ENCODE data around the gene SETMAR.
"Not testable (repeated sequence)": the region's sequence is repeated elsewhere in the genome, so short reads cannot be mapped to it uniquely, and the experiment has no call there.

SETMAR gene

GRCh38 chr3:4303187-4304123, at the start of gene SETMAR:
Gene SETMAR, plus strand, starts transcription at chr3:4303369. Its CDS starts 2 bp downstream, at chr3:4303371.
- DNase-seq, result peak; percentile 53

GRCh38 chr3:4261406-4261805, 41.8 kb upstream of the SETMAR start:
- no peak for DNase-seq

DNA sequence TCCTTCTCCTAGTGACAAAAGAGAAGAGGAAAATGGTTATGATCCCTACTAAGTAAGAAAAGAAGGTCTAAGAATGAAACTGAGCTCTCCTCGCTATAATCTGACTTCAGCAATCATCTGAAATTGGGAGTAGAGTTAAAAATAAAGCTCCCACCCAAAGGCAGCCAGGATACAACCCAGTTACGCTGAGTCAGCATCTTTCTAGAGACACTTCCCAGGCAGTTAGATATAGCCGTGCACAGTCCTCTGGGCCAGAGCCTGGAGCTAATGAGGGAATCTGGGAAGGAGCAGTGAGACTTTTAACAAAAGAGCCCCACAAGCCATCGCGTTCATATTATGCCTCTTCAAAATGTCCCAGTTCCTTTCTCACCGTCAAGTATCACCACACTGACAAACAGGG, 39.1 kb upstream of the SETMAR start:
- DNase-seq, result no peak

GRCh38 chr3:4270720-4271119, 32.4 kb upstream of the SETMAR start:
- DNase-seq, result no peak

DNA sequence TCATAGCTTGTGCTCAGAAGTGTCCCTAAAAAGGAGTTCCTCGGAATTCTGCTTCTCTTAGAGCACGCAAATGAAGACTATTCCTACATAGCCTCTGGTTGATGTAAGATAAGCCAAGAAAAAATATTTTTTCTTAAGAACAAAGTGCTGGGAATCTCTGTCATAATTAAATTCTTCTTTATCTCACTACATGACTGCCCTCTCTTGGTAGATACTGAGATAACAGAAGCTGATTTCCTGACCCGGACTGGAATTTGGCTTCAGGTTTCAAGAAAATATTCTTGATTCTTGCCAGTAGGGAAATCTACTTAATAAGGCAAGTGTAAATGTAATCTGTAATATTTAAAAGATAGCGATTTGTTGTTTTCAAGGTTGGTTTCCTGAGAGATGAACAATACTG, 31.3 kb upstream of the SETMAR start:
- DNase-seq, result no peak

DNA sequence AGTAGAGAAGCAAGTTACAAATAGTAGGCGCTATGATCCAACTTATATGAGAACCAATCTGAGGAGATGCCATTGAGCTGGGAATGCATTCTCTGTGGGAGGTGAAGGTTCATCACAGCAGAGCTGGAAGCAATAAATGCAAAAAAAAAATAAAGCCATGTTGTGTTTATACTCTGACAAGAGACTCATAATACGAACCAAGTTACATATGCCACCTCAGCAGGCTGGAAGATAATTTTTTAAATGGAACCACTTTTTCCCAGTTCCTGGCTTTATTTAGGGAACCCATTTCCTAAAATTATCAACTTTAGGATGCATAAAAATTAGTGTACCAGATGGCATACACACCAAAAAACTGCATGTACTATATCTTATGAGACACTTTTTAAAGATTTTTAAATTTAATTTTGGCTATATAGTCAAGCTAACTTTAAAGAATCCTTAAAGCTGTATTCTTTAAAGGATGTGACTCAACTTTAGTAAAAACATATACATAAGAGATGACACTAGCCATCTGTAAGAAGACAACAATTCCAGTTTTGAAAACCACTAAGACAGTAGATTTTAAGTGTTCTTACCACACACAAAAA, 23.6 kb upstream of the SETMAR start:
- DNase-seq, result no peak

GRCh38 chr3:4281991-4282390, 21.2 kb upstream of the SETMAR start:
- DNase-seq, result no peak

GRCh38 chr3:4284865-4285264, 18.3 kb upstream of the SETMAR start:
- DNase-seq, result no peak

GRCh38 chr3:4289044-4289443, 14.1 kb upstream of the SETMAR start:
- no peak for DNase-seq

GRCh38 chr3:4290272-4290893, 12.8 kb upstream of the SETMAR start:
- no peak for DNase-seq

DNA sequence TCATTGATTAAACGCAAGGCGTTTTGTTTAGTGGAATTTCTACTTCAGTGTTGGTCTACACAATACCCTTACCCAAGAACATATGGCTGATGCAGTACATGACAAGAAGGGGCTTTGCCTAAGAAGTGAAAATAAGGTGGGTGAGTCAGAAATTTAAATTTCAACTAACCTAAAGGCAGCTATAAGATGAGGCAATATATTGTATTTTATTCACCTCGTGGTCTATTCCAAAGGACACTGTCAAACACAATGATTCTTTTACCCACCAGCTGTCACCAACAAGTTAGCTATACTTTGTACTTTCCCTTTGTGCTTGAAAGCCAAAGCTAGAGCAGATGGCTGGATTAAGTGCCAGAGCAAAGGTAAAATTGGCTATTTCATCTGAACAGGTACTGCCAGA, 10.9 kb upstream of the SETMAR start:
- DNase-seq, result no peak

GRCh38 chr3:4294616-4295327, 8.4 kb upstream of the SETMAR start:
- no peak for DNase-seq

DNA sequence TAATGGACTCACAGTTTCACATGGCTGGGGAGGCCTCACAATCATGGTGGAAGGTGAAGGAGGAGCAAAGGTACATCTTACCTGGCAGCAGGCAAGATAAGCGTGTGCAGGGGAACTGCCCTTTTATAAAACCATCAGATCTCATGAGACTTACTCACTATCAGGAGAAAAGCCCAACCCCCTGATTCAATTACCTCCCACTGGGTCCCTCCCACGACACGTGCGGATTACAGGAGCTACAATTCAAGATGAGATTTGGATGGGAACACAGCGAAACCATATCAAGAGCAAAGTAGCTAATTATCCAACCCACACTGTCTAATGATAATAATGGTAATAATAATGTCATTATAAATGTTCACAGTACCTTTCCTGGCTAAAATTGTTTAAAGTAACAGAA, 6.7 kb upstream of the SETMAR start:
- DNase-seq, result not testable (repeated sequence)

- no peak for DNase-seq
These were observed 5.7 kb upstream of the SETMAR start for GRCh38 chr3:4297486-4297885.

DNA sequence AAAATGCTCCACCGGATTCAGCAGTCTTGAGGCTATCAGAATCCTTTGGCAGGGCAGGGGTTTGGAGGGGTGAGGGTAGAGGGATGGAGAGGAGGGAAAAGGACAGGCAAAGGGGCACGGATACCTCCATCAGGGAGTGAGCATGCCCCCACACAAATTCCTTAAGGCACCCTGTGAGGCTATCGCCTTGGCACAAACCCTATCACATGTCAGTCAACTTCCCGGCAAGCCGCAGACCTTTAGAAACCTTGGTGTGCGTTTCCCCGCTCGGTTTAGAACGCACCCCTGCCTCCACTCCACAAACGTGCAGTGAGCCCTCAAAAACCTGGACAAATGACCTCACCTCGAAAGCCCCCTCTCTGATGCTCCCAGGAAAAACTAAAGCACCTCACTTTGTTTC, 422 bp upstream of the SETMAR start:
- DNase-seq, result no peak

DNA sequence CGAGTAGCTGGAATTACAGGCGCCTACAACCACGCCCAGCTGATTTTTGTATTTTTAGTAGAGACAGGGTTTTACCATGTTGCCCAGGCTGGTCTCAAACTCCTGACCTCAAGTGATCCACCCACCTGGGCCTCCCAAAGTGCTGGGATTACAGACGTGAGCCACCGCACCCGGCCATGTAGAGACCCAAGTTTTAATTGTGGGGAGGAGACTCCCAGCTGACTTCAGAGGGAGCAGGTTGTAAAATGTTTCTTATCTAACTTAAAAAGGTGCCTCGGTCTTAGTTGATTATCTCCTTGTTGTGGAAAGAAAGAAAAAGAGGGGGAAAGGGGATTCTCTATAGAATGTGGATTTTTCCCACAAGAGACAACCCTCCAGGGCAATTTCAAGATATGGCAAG, 2.0 kb downstream of the SETMAR start:
- DNase-seq, result not testable (repeated sequence)

DNA sequence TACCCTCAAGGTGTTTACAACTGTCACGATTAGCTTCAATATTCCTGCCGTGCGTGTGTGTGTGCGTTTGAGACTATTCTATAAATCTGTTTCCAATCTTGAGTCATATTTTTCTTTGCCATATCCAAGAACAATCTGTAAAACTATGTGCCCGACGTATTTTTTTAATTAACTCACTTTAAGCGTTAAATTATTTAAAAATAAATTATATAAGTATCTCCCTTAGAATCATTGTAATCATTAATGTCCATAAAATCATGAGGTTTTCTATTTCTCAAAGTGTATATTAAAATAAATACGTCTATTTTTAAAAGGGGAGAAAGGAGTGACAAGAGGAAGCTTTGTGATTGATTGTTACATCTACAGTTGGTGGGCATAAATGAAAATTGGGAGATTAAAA, 2.9 kb downstream of the SETMAR start:
- no peak for DNase-seq

DNA sequence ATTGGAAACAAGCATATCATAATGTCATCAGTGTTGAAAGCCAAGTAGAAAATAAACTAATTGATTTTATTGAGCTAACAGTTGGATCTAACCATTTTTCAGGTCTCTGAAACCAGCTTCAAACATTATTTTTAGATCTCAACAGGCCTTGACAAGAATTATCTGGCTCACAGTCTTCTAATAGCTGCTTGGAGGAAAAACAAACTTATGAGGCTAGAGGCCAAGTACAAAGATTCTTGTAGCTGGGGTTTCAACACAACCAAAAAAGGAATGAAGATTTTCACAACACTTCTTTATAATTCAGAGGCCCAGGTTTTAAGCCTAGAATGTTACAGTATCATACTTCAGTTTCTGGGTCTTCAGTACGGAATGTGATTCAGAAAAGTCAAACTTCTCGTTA, 3.7 kb downstream of the SETMAR start:
- no peak for DNase-seq

DNA sequence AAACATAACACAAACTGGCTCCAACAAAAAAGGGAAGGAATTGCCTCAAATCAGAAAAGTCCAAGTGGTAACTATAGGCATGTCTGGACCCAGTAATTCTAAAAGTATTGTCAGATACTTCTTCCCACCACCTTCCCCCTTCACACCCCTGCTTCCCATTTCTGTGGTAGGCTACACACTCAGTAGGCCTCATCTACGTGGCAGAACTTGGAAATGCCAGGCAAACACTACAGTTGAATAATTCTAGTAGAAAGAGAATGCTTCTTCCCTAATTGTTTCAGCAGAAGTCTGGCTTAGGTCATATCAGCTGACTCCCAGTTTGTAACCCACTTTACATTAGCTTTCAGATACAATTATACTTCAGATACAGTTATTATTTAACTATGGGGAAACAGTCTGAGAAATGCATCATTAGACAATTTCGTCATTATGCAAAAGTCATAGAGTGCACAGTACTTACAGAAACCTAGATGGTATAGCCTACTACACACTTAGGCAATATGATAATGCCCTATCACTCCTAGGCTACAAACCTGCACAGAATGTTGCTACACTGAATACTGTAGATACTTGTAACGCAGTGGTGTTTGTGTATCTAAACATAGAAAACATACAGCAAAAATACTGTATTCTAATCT, 6.4 kb downstream of the SETMAR start:
- DNase-seq, result no peak

- DNase-seq, result no peak
These were observed 7.8 kb downstream of the SETMAR start for GRCh38 chr3:4310971-4311370.

- no peak for DNase-seq
These were observed 8.3 kb downstream of the SETMAR start for GRCh38 chr3:4311496-4311895.

DNA sequence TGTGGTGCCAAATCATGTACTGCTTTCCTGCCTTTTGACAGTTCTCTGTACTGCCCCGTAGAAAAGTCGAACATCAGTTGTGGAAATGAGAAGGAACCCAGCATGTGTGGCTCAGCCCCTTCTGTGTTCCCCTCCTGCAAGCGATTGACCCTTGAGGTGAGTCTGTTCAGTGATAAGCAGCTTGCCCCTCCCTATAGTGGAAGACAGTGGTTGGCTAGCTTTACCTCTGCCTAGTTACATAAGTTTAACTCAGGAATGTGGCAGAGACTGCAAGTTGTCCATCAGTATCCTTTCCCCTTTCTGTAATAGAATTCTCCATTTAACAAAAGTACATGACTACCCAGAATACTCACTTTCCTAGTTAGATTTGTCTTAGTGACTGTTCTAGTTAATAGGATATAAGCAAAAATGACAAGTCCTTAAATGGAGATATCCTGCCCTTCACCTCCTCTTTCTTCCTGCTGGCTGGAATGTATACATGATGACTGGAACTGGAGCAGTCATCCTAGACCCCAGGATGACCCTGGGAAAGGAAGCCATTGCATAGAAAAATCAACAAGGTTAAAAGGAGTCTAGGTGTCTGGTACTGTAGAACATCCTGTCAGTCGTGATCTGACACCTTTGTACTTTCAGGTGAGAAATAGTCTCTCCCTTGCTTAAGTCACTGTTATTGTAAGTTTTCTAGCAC, 10.6 kb downstream of the SETMAR start:
- DNase-seq, result no peak

Measured in SIG-M5 (cell line).